Stimulated activated CD8-positive, alpha-beta memory T cell treated with anti-CD3 and anti-CD28 coated beads, Interleukin-12 subunit alpha, Interleukin-12 subunit beta, amount 100 ng/mL, for 24 hours (primary cell): ENCODE results near the gene ADAMTSL3.

Experiments used
- DNase-seq: peaks from one replicate; pipeline ENCODE4 v3.0.0-alpha.2; 2020; ENCODE audit errors: extremely low read depth

ADAMTSL3 gene

DNA sequence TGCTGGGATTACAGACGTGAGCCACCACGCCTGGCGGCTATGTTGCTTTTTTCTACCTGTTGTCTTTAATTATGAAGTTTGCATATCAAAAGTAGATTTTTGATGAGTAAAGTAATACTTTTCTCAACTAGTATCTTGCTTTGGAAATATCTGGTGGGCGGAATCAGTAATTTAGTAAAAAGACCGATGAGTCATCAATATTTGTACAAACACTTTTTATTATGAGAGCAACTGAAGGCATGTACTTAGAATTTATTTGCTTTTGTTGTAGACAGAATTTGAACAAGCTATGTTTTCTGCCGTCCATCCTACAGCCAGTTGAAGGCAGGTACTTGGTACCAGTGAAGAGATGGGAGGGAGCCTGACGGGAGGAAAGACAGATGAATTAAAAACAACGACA lies 164.7 kb downstream of the ADAMTSL3 start:
- DNase-seq = no peak

DNA sequence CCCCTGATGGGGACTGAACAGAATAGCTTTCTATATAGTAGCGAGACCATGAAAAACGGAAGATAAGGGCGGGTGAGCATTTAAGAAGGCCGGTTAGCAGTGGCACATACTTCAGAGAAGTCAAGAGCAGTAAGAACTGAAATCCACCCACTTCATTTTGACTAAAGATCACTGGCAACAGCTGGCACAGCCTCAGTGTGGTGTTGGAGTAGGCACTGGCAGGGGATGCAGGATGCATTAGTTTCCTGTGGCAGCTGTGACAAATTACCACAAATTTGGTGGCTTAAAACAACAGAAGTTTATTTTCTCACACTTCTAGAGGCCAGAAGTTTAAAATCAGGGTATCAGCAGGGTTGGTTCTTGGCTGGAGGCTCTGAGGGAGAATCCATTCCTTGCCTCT lies 176.5 kb downstream of the ADAMTSL3 start:
- no peak for DNase-seq

DNA sequence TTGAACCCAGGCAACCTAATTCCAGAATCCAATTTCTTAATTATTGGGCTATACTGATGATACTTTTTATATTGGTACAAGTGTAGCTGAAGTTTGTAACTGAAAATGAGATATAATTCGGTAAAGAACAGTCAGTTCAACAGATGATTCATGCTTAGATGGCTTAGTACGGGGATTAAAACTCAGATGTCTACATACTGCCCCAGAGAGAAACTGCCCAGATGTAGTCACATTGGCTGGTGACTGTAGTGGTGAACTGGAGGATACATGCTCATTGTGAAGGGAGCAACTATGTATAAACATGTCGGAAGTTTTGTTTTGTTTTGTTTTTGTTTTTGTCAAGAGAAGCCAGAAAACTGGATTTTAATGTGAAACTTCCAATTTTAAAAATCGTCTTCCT lies 179.6 kb downstream of the ADAMTSL3 start:
- no peak for DNase-seq

GRCh38 chr15:83835479-83835878 lies 181.6 kb downstream of the ADAMTSL3 start:
- no peak for DNase-seq

GRCh38 chr15:83837945-83838571 lies 184.1 kb downstream of the ADAMTSL3 start:
- DNase-seq = no peak

DNA sequence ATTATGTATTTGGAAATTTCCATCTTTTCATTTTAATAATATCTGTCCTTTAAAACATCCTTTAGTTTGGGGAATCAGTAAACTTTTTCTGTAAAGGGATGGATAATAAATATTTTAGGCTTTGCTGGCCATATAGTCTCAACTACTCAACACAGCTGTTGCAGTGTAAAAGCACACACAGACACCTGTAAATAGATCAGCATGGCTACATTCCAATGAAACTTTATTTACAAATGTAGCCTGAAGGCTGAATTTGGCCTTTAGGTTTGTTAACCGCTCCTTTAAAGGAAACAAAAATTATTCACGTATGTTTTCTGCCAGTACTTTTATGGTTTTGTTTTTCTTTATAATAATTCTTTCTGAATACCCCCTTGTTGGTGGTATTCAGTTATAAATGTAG lies 184.8 kb downstream of the ADAMTSL3 start:
- no peak for DNase-seq

- no peak for DNase-seq
These were observed 188.4 kb downstream of the ADAMTSL3 start for GRCh38 chr15:83842281-83842680.

DNA sequence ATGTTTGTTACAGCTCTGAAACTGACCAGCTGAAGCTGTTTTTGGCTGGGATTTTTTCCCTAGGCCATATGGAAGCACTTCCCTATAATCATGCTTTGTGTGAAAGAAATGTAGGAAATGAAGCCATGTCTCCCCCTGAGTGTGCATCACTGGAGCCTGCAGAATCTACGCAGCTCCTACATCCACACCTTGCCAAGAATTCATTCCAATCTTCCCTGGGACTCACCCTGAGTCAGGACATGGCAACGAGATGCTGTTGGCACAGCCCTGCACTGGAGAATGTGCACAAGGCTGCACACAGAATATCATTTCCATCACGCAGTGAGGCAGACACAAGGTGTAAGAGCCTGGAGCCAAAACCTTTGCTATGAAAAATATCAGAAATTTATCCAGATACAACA lies 189.5 kb downstream of the ADAMTSL3 start:
- no peak for DNase-seq

GRCh38 chr15:83844742-83845141 lies 190.8 kb downstream of the ADAMTSL3 start:
- DNase-seq = no peak

DNA sequence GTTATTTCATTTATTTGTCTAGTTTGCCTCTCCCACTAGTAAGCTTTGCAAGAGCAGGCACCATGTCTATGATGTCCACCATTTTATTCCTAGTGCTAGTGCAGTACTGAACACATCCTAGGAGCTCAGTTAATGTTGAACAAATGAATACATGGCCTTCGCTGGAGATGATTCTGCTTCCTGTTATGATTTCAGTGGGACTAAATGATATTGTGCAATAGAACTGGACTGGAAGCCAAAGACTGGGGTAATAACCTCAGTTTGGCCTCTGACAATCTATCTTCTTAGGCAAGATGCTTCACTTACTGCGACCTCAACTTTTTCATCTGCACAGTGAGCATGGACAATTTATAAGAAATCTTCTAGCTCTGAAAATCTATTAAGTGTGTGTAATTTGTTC lies 191.3 kb downstream of the ADAMTSL3 start:
- DNase-seq = no peak

GRCh38 chr15:83846847-83847246 lies 192.9 kb downstream of the ADAMTSL3 start:
- no peak for DNase-seq

DNA sequence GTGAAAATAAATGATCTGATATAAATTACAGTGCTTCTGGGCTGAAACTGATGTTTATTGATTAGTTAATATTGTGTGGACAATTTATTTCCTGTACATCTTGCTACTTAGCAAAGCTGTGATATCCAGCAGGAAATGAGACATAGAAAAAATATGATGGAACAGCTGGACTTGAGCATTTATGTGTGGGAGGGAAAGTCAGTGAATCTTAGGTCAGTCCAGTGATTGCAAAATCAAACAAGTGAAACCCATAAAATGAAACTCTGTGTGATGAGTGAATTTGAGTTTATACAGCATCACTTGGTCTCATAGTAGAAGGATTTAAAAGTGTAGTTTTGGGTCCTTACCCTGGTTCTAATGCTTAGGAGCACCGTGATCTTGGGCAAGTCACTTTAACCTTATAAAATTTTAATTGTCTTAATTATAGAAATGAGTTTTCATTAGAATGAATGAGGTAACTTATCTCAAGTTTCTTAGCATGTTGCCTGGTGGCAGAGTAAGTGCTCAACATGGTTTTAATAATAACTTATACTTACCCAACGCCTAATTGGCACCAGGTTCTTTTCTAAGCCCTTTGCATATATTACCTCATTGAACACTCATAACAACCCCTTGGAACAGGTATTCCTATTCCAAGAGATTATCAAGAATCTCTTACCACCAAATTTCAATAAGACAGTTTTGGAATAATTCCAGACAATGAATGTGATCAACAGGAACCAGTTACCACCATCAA lies 194.6 kb downstream of the ADAMTSL3 start:
- DNase-seq = no peak

DNA sequence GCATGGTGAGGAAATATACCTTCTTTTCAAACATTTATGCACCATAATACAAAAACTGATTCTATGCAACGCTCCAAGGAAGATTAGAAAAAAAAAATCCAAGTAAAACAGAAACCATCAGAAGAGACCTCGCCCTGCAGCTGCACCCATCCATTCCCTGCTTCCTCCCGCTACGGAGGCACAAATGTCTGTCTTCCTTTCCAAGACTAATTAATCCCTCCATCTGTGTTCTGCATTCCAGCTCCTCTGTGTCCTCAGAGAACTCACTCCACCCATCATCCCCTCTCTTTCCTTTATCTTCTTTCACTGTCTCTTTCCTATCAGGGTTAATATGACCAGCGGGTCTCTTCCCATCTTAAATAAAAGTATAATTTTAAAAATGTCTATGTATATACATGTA lies 196.1 kb downstream of the ADAMTSL3 start:
- DNase-seq = no peak

GRCh38 chr15:83850501-83851245 lies 196.8 kb downstream of the ADAMTSL3 start:
- DNase-seq = no peak

DNA sequence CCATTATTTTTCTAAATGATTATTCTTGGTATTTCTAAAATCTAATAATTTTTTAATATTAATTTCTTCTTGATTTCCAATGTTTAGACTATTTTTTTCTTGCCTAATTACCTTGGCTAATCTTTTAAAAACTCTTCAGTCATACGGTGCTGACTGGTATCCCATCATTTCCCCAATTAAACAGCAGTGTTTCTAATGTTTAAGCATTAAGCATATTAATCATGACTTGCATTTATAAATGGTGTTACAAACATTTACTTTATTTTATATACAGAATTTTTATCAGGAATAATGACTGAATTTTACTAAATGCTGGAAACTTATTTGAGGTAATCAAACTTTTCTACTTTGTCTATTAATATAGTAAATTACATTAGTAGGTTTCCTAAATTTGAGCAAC lies 199.3 kb downstream of the ADAMTSL3 start:
- no peak for DNase-seq

GRCh38 chr15:83854321-83854720 lies 200.4 kb downstream of the ADAMTSL3 start:
- DNase-seq = no peak

DNA sequence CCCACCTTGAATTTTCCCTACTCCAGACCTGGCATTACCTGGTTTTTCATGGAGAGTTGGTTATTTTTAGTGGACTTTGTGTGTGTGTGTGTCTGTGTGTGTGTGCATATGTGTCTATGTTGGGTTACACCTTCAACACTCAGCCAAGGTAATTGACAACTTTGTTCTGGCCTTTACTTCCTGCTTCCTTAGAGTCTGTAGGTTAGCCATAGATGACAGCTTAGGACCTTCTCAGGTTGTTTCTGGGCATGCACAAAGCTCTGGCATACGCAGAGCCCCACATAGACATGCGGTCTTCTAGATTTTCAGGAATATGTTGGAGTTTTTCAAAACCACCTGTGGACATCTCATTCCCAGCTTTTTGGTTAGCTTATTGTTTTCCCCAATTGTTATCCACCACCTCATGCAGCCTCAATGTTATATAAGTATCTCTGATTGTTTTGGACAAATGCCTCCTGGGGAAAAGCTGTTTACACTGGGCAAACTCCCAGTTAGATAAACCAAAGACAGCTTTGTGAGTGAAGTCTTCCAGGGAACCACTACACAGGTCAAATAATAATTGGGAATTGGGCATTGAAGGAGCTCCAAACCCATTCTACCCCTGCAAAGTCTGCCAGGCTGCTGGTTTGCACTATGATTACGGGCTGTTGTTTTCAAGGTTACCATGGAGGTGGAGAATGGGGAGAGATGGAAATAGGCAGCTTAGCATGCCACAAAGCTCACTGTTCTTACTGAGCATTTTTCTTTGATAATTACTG lies 201.2 kb downstream of the ADAMTSL3 start:
- DNase-seq = no peak

DNA sequence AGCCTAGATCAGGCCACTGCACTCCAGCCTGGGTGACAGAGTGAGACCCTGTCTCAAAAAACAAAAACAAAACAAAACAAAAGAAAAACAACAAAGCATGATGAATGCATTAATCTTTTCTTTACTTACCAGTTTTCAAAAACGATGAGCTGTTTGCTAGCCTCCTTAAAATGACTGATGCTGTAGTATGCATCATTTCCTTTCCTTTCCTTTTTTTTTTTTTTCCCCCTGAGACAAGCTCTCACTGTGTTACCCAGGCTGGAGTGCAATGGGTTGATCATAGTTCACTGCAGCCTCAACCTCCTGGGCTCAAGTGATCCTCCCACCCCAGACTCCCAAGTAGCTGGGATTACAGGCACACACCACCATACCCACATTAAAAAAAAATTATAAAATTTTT lies 202.0 kb downstream of the ADAMTSL3 start:
- DNase-seq = no peak

DNA sequence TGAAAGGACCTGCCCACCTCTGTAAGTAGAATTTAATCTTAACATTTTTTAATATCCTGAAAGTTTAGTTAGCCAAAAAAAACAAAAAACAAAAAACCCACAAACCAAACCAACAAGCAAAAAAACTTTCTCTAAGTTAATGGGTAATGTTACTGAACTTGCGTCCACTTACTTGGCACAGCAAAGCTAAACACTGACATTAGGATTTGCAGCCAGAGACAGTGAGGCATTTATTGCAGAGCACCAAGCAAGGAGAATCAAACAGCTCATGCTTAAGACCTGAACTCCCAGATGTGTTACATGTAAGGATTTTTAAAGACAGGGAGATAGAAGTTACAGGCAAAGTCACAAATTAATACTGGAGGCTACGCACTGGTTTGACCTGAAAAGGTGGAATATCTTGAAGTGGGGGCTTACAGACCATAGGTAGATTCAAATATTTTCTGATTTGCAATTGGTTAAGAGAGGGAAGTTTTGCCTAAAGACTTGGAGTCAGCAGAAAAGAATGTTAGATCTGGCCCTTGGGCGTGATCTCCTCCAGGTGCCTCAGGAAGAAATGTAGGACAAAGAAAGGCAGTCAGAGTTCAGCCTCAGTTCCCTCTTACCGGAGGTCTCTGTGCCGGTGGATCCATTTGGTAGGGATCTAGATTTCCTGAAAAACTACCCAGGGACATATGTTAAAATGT lies 205.0 kb downstream of the ADAMTSL3 start:
- no peak for DNase-seq

- DNase-seq = no peak
These were observed 212.8 kb downstream of the ADAMTSL3 start for GRCh38 chr15:83866692-83867091.

DNA sequence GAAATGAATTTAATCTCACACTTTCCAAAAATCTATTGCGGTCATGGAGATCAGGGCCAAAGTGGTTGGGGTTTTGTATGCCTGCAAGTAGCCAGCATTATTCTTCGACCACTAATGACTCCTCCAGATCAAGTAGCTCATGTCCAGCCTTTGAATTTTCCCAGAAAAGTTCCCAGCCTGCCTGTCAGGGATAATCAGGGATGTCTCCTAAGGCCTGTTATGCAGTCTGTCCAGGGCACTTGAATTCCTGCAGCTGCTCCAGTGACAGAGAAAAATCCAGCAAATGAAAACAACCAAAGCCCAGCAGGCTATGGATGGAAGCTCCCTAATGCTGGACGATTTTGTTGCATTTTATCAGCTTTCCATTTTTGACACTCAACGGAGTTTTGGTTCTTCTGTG lies 215.4 kb downstream of the ADAMTSL3 start:
- DNase-seq = no peak
